Hepatocyte (in vitro differentiated cells): ENCODE results near the gene TCL1B.

ENCODE experiments used
- EZH2 ChIP-seq: fragments of 200-600 bp; sonication (generic); IDR thresholded peaks from 2 replicates; pipeline ENCODE4 v1.6.1; 2016; ENCODE audit warnings: antibody characterized with exemption, mild to moderate bottlenecking, borderline replicate concordance
- EZH2phosphoT487 ChIP-seq: fragments of 200-600 bp; sonication (generic); IDR thresholded peaks from one replicate; pipeline ENCODE4 v1.6.1; 2018; ENCODE audit warnings: antibody characterized with exemption, mild to moderate bottlenecking, low read depth, moderate library complexity; ENCODE audit not compliant: unreplicated experiment, severe bottlenecking
- TF ChIP-seq, protein P1 (sequence below): fragments of 200-600 bp; sonication (generic); IDR thresholded peaks from 2 replicates; pipeline ENCODE4 v1.5.1; 2016; ENCODE audit warnings: antibody characterized with exemption, mild to moderate bottlenecking; ENCODE audit not compliant: poor library complexity

DNA sequence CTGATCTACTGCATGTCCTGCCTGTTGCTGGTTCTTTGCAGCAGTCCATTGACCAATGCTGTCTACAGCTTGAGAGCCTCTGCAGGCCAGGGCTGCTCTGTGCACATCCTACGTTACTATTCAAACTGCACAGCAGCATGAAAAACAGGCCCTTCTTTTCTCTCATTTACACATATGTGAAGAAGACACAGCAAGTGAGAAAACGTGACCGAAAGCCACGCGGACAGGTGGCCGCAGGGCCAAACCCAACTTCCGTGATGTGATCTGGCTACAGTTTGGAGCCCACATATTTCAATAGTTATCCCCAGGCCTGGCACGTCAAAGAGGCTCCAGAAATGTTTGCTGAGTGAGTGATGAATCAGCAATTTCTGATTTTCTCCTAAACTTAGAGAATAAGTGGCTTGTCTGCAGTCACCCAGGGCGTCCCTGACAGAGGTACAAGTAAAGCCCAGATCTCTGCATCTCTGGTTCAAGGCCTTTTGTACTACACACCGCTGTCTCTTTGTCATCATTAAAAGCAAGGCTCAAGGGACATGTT is 17.9 kb upstream of the TCL1B start:
- TF ChIP-seq EZH2, result no peak
- TF ChIP-seq, protein P1, sequence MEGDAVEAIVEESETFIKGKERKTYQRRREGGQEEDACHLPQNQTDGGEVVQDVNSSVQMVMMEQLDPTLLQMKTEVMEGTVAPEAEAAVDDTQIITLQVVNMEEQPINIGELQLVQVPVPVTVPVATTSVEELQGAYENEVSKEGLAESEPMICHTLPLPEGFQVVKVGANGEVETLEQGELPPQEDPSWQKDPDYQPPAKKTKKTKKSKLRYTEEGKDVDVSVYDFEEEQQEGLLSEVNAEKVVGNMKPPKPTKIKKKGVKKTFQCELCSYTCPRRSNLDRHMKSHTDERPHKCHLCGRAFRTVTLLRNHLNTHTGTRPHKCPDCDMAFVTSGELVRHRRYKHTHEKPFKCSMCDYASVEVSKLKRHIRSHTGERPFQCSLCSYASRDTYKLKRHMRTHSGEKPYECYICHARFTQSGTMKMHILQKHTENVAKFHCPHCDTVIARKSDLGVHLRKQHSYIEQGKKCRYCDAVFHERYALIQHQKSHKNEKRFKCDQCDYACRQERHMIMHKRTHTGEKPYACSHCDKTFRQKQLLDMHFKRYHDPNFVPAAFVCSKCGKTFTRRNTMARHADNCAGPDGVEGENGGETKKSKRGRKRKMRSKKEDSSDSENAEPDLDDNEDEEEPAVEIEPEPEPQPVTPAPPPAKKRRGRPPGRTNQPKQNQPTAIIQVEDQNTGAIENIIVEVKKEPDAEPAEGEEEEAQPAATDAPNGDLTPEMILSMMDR, result no peak
- no peak for TF ChIP-seq EZH2phosphoT487
